ENCODE results near the gene RBBP8NL. TPM values are rescaled to one million over a fixed set of nuclear protein-coding genes. Genes with fewer than 3 reads are reported as not detected.

The RBBP8NL gene
- total RNA-seq, 1 donor from 2014 or later = 0.10 TPM

DNA sequence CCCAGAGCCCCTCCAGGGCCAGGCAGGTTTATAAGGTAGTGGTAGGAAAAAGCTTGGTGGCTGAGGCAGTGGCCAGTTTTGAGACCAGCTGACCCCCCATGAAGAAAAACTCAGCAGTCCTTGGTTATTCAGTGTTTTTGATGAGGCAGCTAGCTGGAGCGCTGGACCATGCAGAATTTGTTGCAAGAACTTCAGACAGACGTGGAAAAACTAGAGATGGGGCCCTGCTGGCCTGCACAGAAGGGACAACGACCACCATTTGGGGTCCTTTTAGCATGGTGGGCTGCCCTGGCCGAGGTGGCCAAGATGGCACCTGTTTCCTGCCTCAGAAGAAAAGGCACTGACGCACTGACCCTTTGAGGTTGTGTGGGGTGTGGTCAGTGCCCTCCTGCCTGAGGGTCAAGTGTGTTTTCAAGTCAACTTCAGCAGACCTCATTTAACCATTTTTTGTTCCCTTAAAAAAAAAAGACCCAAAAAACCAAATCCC lies 37.7 kb downstream of the RBBP8NL start:
- H3K27ac Mint-ChIP-seq (ENCODE audit: unreplicated experiment) = no peak overlapping the region

DNA sequence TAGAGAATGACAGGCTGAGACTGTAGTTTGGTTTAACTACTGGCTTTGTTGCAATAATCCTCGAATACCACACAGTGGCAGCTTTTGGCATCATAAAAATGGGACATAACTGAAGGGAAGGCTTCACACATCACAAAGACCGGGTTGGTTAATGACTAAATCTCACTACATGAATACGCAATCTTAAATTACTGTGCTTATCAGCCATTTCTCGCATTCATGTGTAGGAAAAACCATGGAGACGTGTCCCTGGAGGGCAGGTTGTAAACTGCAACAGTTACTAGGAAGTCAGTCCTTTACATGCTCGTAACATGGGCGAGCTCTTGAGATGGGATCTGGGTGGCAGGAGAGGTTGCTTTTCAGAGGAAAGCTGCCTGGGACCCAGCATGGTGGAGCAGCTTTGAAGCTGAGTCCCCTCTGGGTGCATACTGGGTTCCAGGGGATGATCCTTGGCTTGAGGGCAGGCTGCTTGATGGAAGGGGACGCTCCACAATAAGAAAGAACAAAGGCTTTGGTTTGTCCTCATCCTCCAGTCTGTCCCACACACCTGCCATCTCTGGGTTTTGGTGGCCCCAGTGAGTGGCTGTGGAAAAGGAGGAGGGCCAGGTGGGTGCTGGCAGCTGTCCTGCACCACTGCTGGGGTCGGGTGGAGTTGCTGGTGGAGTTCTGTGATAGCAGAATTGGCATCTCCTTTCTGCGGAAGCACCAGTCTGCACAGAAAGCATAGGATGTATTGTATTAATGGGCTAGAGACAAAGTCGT lies 38.3 kb downstream of the RBBP8NL start:
- DNase-seq (ENCODE audit: low spot score) = no peak
- no peak overlapping the region for H3K27ac Mint-ChIP-seq (ENCODE audit: unreplicated experiment)
- no peaks in the 10 kb centered on the region for H3K9me3 Mint-ChIP-seq (ENCODE audit: unreplicated experiment)
- H3K4me1 Mint-ChIP-seq (ENCODE audit: unreplicated experiment) = peaks cover 20% of the 10 kb centered on the region
- TF ChIP-seq, protein P1, sequence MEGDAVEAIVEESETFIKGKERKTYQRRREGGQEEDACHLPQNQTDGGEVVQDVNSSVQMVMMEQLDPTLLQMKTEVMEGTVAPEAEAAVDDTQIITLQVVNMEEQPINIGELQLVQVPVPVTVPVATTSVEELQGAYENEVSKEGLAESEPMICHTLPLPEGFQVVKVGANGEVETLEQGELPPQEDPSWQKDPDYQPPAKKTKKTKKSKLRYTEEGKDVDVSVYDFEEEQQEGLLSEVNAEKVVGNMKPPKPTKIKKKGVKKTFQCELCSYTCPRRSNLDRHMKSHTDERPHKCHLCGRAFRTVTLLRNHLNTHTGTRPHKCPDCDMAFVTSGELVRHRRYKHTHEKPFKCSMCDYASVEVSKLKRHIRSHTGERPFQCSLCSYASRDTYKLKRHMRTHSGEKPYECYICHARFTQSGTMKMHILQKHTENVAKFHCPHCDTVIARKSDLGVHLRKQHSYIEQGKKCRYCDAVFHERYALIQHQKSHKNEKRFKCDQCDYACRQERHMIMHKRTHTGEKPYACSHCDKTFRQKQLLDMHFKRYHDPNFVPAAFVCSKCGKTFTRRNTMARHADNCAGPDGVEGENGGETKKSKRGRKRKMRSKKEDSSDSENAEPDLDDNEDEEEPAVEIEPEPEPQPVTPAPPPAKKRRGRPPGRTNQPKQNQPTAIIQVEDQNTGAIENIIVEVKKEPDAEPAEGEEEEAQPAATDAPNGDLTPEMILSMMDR (IDR thresholded peaks at IDR 0.05; ENCODE audit: unreplicated experiment) = peak; percentile 20
- H3K27me3 Mint-ChIP-seq (ENCODE audit: unreplicated experiment) = peaks cover 8% of the 10 kb centered on the region
- peaks cover 18% of the 10 kb centered on the region for H3K36me3 Mint-ChIP-seq (ENCODE audit: low read depth, unreplicated experiment)
- H3K4me3 Mint-ChIP-seq (ENCODE audit: unreplicated experiment) = peak overlapping the region; percentile 14

More for the DNA sequence above, 37.7 kb downstream of the RBBP8NL start:
- Mint-ChIP-seq H3K36me3 (ENCODE audit: low read depth, unreplicated experiment) (peaks cover 18% of the 10 kb centered on the region), H3K4me1 (ENCODE audit: unreplicated experiment) (peaks cover 20% of the 10 kb centered on the region), H3K27me3 (ENCODE audit: unreplicated experiment) (peaks cover 6% of the 10 kb centered on the region), H3K9me3 (ENCODE audit: unreplicated experiment) (no peaks in the 10 kb centered on the region), H3K4me3 (ENCODE audit: unreplicated experiment) (peak overlapping the region; percentile 44)
- no peak for DNase-seq (ENCODE audit: low spot score)
- TF ChIP-seq, protein P1 (IDR thresholded peaks at IDR 0.05; ENCODE audit: unreplicated experiment) = no peak

DNA sequence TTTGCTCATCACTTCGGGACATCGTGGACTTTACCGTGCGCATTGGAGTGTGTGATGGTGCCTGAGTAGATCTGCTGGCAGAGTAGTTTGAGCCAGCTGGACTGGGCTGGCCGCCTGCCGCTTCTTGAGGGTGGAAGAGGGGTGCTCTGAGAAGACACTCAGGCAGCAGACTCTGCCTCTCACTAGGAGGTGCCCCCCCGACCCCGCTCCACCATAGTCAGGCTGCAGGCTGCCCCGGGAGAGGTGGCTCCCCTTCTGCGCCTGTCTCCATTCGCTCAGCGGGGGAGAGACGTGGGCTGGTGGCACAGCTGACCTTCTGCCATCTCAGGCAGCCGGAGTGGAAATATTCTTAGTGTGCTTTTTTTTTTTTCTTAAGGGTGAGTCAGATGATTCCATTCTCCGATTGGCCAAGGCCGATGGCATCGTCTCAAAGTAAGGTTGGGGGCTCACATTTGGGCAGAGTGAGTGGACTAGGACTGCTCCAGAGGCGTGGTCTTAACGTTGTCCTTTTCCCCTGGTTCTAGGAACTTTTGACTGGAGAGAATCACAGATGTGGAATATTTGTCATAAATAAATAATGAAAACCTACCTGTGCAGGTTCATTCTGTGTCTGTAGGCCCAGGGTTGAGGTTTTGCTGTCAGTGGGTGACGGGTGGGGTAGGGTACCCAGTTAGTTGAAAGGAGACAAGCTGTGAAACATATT lies 39.3 kb downstream of the RBBP8NL start:
- peaks cover 6% of the 10 kb centered on the region for H3K27me3 Mint-ChIP-seq (ENCODE audit: unreplicated experiment)
- H3K36me3 Mint-ChIP-seq (ENCODE audit: low read depth, unreplicated experiment) = peaks cover 18% of the 10 kb centered on the region
- H3K9me3 Mint-ChIP-seq (ENCODE audit: unreplicated experiment) = no peaks in the 10 kb centered on the region
- H3K4me1 Mint-ChIP-seq (ENCODE audit: unreplicated experiment) = peaks cover 20% of the 10 kb centered on the region
- no peak for DNase-seq (ENCODE audit: low spot score)
- H3K27ac Mint-ChIP-seq (ENCODE audit: unreplicated experiment) = peak overlapping the region; percentile 30
- TF ChIP-seq, protein P1 (IDR thresholded peaks at IDR 0.05; ENCODE audit: unreplicated experiment) = no peak
- peak overlapping the region; percentile 95 for H3K4me3 Mint-ChIP-seq (ENCODE audit: unreplicated experiment)

DNA sequence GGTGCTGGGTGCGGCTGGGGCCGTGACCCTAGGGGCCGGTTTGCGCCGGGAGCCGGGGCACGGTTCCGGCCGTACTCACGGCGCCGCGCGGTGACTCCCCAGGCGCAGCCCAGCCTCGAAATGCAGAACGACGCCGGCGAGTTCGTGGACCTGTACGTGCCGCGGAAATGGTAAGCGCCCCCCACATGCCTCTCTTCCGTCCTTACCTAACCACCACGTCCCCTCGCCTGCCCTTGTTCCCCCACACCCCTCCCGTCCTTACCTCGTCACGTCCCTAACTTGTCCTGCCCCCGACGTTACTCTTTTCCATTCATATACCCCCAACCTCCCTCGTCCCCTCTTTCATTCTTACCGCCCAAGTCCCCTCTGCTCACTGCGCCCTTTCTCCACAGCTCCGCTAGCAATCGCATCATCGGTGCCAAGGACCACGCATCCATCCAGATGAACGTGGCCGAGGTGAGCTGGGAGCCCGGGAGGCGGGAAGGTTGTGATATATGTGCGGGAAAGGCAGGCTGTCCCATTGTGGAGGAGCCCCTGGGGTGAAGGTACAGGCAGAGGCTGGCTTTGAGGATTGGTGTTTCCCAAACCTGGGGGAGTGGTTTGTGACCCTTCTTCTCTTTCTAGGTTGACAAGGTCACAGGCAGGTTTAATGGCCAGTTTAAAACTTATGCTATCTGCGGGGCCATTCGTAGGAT lies 40.0 kb downstream of the RBBP8NL start:
- peaks cover 20% of the 10 kb centered on the region for H3K4me1 Mint-ChIP-seq (ENCODE audit: unreplicated experiment)

More for the DNA sequence above, 40.0 kb downstream of the RBBP8NL start:
- Mint-ChIP-seq H3K36me3 (ENCODE audit: low read depth, unreplicated experiment) (peaks cover 18% of the 10 kb centered on the region), H3K4me3 (ENCODE audit: unreplicated experiment) (peak overlapping the region; percentile 95), H3K27ac (ENCODE audit: unreplicated experiment) (peak overlapping the region; percentile 42), H3K27me3 (ENCODE audit: unreplicated experiment) (peaks cover 6% of the 10 kb centered on the region), H3K9me3 (ENCODE audit: unreplicated experiment) (no peaks in the 10 kb centered on the region)
- DNase-seq (ENCODE audit: low spot score) = no peak
- TF ChIP-seq, protein P1 (IDR thresholded peaks at IDR 0.05; ENCODE audit: unreplicated experiment) = no peak

Data from endothelial cell (in vitro differentiated cells).